SK-N-SH (cell line): ENCODE data around the gene DCBLD1. TPM values are rescaled to one million over a fixed set of nuclear protein-coding genes. Genes with fewer than 3 reads are reported as not detected.

Source experiments
- CTCF ChIA-PET: fragments of 300-600, 350-600 bp; formaldehyde crosslinking; extraction: SDS; loops from one replicate; lab custom pipeline; 2021; lab: Yijun Ruan, JAX
- POLR2A ChIA-PET: fragments of 350-600 bp; sonication (Branson Sonifier 250); formaldehyde crosslinking; extraction: SDS; loops from one replicate; lab custom pipeline; 2020; ENCODE audit warnings: antibody characterized with exemption, inconsistent platforms; lab: Yijun Ruan, JAX
- DNase-seq: peaks from one replicate; pipeline ENCODE4 v3.0.0; 2012
- H2AFZ ChIP-seq: fragments of 200-600 bp; sonication (generic); 2 replicates; pipeline ENCODE4 v1.8.1; 2016; ENCODE audit warnings: antibody characterized with exemption, mild to moderate bottlenecking, low read depth
- H3F3A ChIP-seq: fragments of 200-600 bp; sonication (generic); replicated peaks from 2 replicates; pipeline ENCODE3; 2016; ENCODE audit warnings: antibody characterized with exemption, mild to moderate bottlenecking; ENCODE audit not compliant: insufficient read depth
- H3K27ac ChIP-seq, 2 experiments: fragments of 200-500 bp in 1 of 2; fragments of 200-600 bp in 1 of 2; sonication (Bioruptor generic) in 1 of 2; sonication (generic), shearing (Covaris generic) in 1 of 2; 2 replicates each; pipeline versions ENCODE4 v1.5.1 to v1.6.1; 2014 to 2016; ENCODE audit warnings: low read depth in 2 of 2, inconsistent platforms in 1 of 2, low read length in 1 of 2, mild to moderate bottlenecking in 1 of 2, mixed read lengths in 1 of 2
- H3K27me3 ChIP-seq: fragments of 200-600 bp; sonication (generic), shearing (Covaris generic); 2 replicates; pipeline ENCODE4 v1.6.1; 2016; ENCODE audit warnings: mixed run types; ENCODE audit not compliant: insufficient read depth
- H3K36me3 ChIP-seq, 2 experiments: fragments of 200-500 bp in 1 of 2; fragments of 200-600 bp in 1 of 2; sonication (Bioruptor generic) in 1 of 2; sonication (generic) in 1 of 2; replicated peaks in 1 of 2; 2 replicates each; pipeline versions ENCODE3 to v1.5.1; 2014 to 2016; ENCODE audit warnings: low read length in 1 of 2, mild to moderate bottlenecking in 1 of 2; ENCODE audit not compliant: insufficient read depth in 2 of 2, control insufficient read depth in 1 of 2
- H3K4me1 ChIP-seq, 2 experiments: fragments of 200-500 bp in 1 of 2; fragments of 200-600 bp in 1 of 2; sonication (Bioruptor generic) in 1 of 2; sonication (generic), shearing (Covaris generic) in 1 of 2; 2 replicates each; pipeline versions ENCODE4 v1.5.1 to v1.6.1; 2014 to 2016; ENCODE audit warnings: low read depth in 1 of 2, low read length in 1 of 2, mixed run types in 1 of 2; ENCODE audit not compliant: insufficient read depth in 2 of 2, control insufficient read depth in 1 of 2
- H3K4me2 ChIP-seq: fragments of 200-600 bp; sonication (generic), shearing (Covaris generic); 2 replicates; pipeline ENCODE4 v1.6.1; 2017; ENCODE audit warnings: mixed run types
- H3K4me3 ChIP-seq, 2 experiments: fragments of 200-500 bp in 1 of 2; fragments of 200-600 bp in 1 of 2; sonication (Bioruptor generic) in 1 of 2; sonication (generic), shearing (Covaris generic) in 1 of 2; 2 replicates each; pipeline versions ENCODE4 v1.5.1 to v1.8.1; 2014 to 2016; ENCODE audit warnings: low read depth in 2 of 2, inconsistent platforms in 1 of 2, low read length in 1 of 2, mild to moderate bottlenecking in 1 of 2, mixed read lengths in 1 of 2, moderate library complexity in 1 of 2
- H3K79me2 ChIP-seq: fragments of 200-600 bp; sonication (generic); 2 replicates; pipeline ENCODE4 v1.8.1; 2017; ENCODE audit warnings: mild to moderate bottlenecking; ENCODE audit not compliant: insufficient read depth
- H3K9ac ChIP-seq: fragments of 200-600 bp; sonication (generic); 2 replicates; pipeline ENCODE4 v1.6.1; 2017; ENCODE audit warnings: mixed run types
- H3K9me2 ChIP-seq: fragments of 200-600 bp; sonication (generic); 2 replicates; pipeline ENCODE4 v1.6.1; 2017; ENCODE audit warnings: mixed run types
- H3K9me3 ChIP-seq: fragments of 200-600 bp; sonication (generic); 2 replicates; pipeline ENCODE4 v1.6.1; 2017; ENCODE audit warnings: mixed run types, mild to moderate bottlenecking, moderate library complexity
- H4K20me1 ChIP-seq: fragments of 200-600 bp; sonication (generic); 2 replicates; pipeline ENCODE4 v1.6.1; 2017; ENCODE audit warnings: mild to moderate bottlenecking, mixed run types; ENCODE audit not compliant: insufficient read depth
- ELF1 ChIP-seq: IDR thresholded peaks from 2 replicates; pipeline ENCODE4 v1.4.0; 2012
- EP300 ChIP-seq, 2 experiments: IDR thresholded peaks; 2 replicates each; pipeline versions ENCODE4 v1.4.0 to v1.6.1; 2012; ENCODE audit warnings: borderline replicate concordance in 1 of 2, low read depth in 1 of 2, low read length in 1 of 2
- EZH2phosphoT487 ChIP-seq: fragments of 200-600 bp; sonication (generic); IDR thresholded peaks from 2 replicates; pipeline ENCODE4 v1.6.1; 2017; ENCODE audit warnings: low read depth, mixed run types, mild to moderate bottlenecking, antibody characterized with exemption, moderate library complexity, borderline replicate concordance
- FOSL2 ChIP-seq: IDR thresholded peaks from 2 replicates; pipeline ENCODE4 v1.4.0; 2012; ENCODE audit warnings: low read depth, mild to moderate bottlenecking, moderate library complexity, borderline replicate concordance
- FOXJ3 ChIP-seq: sonication (generic); formaldehyde crosslinking; IDR thresholded peaks from 2 replicates; pipeline ENCODE4 v1.5.1; 2020; ENCODE audit warnings: mild to moderate bottlenecking, missing genetic modification reagents
- FOXM1 ChIP-seq: IDR thresholded peaks from 2 replicates; pipeline ENCODE4 v1.4.0; 2012; ENCODE audit warnings: low read depth, mild to moderate bottlenecking
- GABPA ChIP-seq: IDR thresholded peaks from 2 replicates; pipeline ENCODE4 v1.4.0; 2012; ENCODE audit warnings: low read depth, mild to moderate bottlenecking
- GATA2 ChIP-seq: sonication (generic); formaldehyde crosslinking; IDR thresholded peaks from 2 replicates; pipeline ENCODE4 v1.5.0; 2020; ENCODE audit warnings: mild to moderate bottlenecking, missing genetic modification reagents
- JUND ChIP-seq: IDR thresholded peaks from 2 replicates; pipeline ENCODE4 v1.4.0; 2012
- MEF2A ChIP-seq: IDR thresholded peaks from 2 replicates; pipeline ENCODE4 v1.4.0; 2012; ENCODE audit warnings: low read depth, borderline replicate concordance
- MXI1 ChIP-seq: IDR thresholded peaks from 2 replicates; pipeline ENCODE4 v1.6.1; 2012; ENCODE audit warnings: mild to moderate bottlenecking, low read depth, low read length, improper control_type of control experiment
- NRF1 ChIP-seq: IDR thresholded peaks from 2 replicates; pipeline ENCODE4 v1.6.1; 2012; ENCODE audit warnings: low read depth, mild to moderate bottlenecking, low read length
- POLR2AphosphoS5 ChIP-seq: IDR thresholded peaks from 2 replicates; pipeline ENCODE4 v1.6.1; 2012; ENCODE audit warnings: low read depth, low read length
- RAD21 ChIP-seq: IDR thresholded peaks from 2 replicates; pipeline ENCODE4 v1.6.1; 2012; ENCODE audit warnings: mild to moderate bottlenecking, low read length
- RFX5 ChIP-seq: IDR thresholded peaks from 2 replicates; pipeline ENCODE4 v1.6.1; 2012; ENCODE audit warnings: mild to moderate bottlenecking, improper control_type of control experiment, low read length
- RXRA ChIP-seq: IDR thresholded peaks from 2 replicates; pipeline ENCODE4 v1.4.0; 2012; ENCODE audit warnings: low read depth, mild to moderate bottlenecking, borderline replicate concordance
- SIN3A ChIP-seq: IDR thresholded peaks from 2 replicates; pipeline ENCODE4 v1.6.1; 2012; ENCODE audit warnings: low read depth, mild to moderate bottlenecking, low read length, moderate library complexity, borderline replicate concordance
- TAF1 ChIP-seq: IDR thresholded peaks from 2 replicates; pipeline ENCODE4 v1.6.1; 2012; ENCODE audit warnings: low read depth, mild to moderate bottlenecking, low read length, moderate library complexity, borderline replicate concordance
- TCF12 ChIP-seq: IDR thresholded peaks from 2 replicates; pipeline ENCODE4 v1.4.0; 2012
- TEAD4 ChIP-seq: IDR thresholded peaks from 2 replicates; pipeline ENCODE4 v1.4.0; 2012; ENCODE audit warnings: mild to moderate bottlenecking, borderline replicate concordance; ENCODE audit not compliant: insufficient read depth
- YY1 ChIP-seq: IDR thresholded peaks from 2 replicates; pipeline ENCODE4 v1.4.0; 2012; ENCODE audit warnings: low read depth, mild to moderate bottlenecking
- WGBS: methylation state at CpG from one replicate; pipeline ENCODE4 v1.1.6; 2017; ENCODE audit warnings: low lambda C conversion rate; 5-methylcytosine and 5-hydroxymethylcytosine counted together
- polyA plus RNA-seq, 3 experiments: library from polyadenylated mRNA; depleted of rRNA; stranded (reverse); fragments of >200 nt; gene quantifications; 2 replicates each; pipeline ENCODE4 v1.2.3, GENCODE V29; 2012
- TF ChIP-seq, protein P1 (sequence below): fragments of 200-600 bp; sonication (generic); IDR thresholded peaks from 2 replicates; pipeline ENCODE4 v1.6.1; 2017; ENCODE audit warnings: antibody characterized with exemption, mild to moderate bottlenecking, moderate library complexity
- TF ChIP-seq, protein P2 (sequence below): fragments of 150-350 bp; IDR thresholded peaks from 2 replicates; pipeline ENCODE4 v1.6.1; 2016; ENCODE audit warnings: mild to moderate bottlenecking, low read depth, low read length
- TF ChIP-seq, protein P3 (sequence below): IDR thresholded peaks from 2 replicates; pipeline ENCODE4 v1.4.0; 2012; ENCODE audit warnings: low read depth
- TF ChIP-seq, protein P4 (sequence below): IDR thresholded peaks from 2 replicates; pipeline ENCODE4 v1.4.0; 2012; ENCODE audit warnings: low read depth, borderline replicate concordance
- TF ChIP-seq, protein P5 (sequence below): IDR thresholded peaks from 2 replicates; pipeline ENCODE4; 2012
- TF ChIP-seq, protein P6 (sequence below): IDR thresholded peaks from 2 replicates; pipeline ENCODE4 v1.6.1; 2012; ENCODE audit warnings: mild to moderate bottlenecking, low read depth, low read length, moderate library complexity

Gene DCBLD1
- polyA plus RNA-seq, 1 of the 3 experiments (the other 2 are of a cell fraction): 82.2 TPM

DNA sequence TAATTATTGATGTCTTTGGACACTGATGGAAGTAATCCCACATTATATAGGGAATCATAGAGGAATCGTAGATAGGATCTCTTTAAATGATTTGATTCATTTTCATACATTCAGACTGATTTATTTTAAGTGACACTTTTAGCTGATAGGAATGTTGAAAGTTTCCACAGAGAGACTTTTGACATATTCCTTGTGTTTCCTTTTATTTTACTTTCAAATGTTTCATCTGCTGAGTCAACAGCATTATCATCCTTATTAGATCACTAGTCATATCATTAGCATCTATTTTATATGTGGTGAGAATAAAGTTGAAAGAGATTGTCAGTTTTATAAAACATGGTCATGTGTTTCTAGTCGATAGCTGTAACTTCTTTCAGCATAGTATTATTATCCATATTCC is 13.4 kb downstream of the DCBLD1 start:
- WGBS: 4% methylated on average over 2 of the region's 2 CpGs
- Histone ChIP-seq H3K9me2 (no peaks in the 10 kb centered on the region), H2AFZ (no peak overlapping the region), H3K36me3 (peaks cover 0 to 3% of the 10 kb centered on the region in 2 experiments), H3K4me1 (peaks cover 0 to 51% of the 10 kb centered on the region in 2 experiments; a peak in 3 of 4 replicates), H3K4me3 (no peak overlapping the region), H3K9ac (peak overlapping the region; percentile 47; the same call in 1 of the 2 replicates), H3K27me3 (no peaks in the 10 kb centered on the region), H3K27ac (peak overlapping the region; percentile 87 to 97), H3F3A (peaks cover 86% of the 10 kb centered on the region), H3K4me2 (peak overlapping the region; percentile 64; the same call in 1 of the 2 replicates), H3K79me2 (peaks cover 90% of the 10 kb centered on the region), H4K20me1 (no peaks in the 10 kb centered on the region), H3K9me3 (no peaks in the 10 kb centered on the region)
- ChIA-PET CTCF (interaction anchor here (1.0 kb wide), 1 partner anchor 60 kb away, joined by 3 read pairs; no protein-coding TSS in a partner anchor), POLR2A (no interaction called here)
- DNase-seq: no peak
- TF ChIP-seq RFX5 (no peak), YY1 (0 out of 2 replicates have a peak, but pooled peaks have one; percentile 14), GABPA (peak; percentile 28; the same call in 1 of the 2 replicates), TAF1 (no peak), RAD21 (no peak), FOSL2 (peak; percentile 88), MEF2A (peak; percentile 82), EZH2phosphoT487 (no peak), FOXJ3 (no peak), NRF1 (no peak), TEAD4 (peak; percentile 98), EP300 (IDR thresholded peaks at IDR 0.05; ENCODE audit: borderline replicate concordance in 1 of 2, low read depth in 1 of 2, low read length in 1 of 2) (peak; percentile 64 to 99), SIN3A (no peak), ELF1 (no peak), GATA2 (CRISPR knock-in tag) (no peak), RXRA (peak; percentile 63), FOXM1 (peak; percentile 97), POLR2AphosphoS5 (peak; percentile 63; the same call in 1 of the 2 replicates), TCF12 (peak; percentile 99), MXI1 (no peak), JUND (peak; percentile 98)
- TF ChIP-seq, protein P1, sequence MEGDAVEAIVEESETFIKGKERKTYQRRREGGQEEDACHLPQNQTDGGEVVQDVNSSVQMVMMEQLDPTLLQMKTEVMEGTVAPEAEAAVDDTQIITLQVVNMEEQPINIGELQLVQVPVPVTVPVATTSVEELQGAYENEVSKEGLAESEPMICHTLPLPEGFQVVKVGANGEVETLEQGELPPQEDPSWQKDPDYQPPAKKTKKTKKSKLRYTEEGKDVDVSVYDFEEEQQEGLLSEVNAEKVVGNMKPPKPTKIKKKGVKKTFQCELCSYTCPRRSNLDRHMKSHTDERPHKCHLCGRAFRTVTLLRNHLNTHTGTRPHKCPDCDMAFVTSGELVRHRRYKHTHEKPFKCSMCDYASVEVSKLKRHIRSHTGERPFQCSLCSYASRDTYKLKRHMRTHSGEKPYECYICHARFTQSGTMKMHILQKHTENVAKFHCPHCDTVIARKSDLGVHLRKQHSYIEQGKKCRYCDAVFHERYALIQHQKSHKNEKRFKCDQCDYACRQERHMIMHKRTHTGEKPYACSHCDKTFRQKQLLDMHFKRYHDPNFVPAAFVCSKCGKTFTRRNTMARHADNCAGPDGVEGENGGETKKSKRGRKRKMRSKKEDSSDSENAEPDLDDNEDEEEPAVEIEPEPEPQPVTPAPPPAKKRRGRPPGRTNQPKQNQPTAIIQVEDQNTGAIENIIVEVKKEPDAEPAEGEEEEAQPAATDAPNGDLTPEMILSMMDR: no peak
- TF ChIP-seq, protein P2, sequence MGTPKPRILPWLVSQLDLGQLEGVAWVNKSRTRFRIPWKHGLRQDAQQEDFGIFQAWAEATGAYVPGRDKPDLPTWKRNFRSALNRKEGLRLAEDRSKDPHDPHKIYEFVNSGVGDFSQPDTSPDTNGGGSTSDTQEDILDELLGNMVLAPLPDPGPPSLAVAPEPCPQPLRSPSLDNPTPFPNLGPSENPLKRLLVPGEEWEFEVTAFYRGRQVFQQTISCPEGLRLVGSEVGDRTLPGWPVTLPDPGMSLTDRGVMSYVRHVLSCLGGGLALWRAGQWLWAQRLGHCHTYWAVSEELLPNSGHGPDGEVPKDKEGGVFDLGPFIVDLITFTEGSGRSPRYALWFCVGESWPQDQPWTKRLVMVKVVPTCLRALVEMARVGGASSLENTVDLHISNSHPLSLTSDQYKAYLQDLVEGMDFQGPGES: no peak
- TF ChIP-seq, protein P3, sequence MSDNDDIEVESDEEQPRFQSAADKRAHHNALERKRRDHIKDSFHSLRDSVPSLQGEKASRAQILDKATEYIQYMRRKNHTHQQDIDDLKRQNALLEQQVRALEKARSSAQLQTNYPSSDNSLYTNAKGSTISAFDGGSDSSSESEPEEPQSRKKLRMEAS: peak; percentile 44; the same call in 1 of the 2 replicates
- TF ChIP-seq, protein P4, sequence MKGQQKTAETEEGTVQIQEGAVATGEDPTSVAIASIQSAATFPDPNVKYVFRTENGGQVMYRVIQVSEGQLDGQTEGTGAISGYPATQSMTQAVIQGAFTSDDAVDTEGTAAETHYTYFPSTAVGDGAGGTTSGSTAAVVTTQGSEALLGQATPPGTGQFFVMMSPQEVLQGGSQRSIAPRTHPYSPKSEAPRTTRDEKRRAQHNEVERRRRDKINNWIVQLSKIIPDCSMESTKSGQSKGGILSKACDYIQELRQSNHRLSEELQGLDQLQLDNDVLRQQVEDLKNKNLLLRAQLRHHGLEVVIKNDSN: no peak
- TF ChIP-seq, protein P5, sequence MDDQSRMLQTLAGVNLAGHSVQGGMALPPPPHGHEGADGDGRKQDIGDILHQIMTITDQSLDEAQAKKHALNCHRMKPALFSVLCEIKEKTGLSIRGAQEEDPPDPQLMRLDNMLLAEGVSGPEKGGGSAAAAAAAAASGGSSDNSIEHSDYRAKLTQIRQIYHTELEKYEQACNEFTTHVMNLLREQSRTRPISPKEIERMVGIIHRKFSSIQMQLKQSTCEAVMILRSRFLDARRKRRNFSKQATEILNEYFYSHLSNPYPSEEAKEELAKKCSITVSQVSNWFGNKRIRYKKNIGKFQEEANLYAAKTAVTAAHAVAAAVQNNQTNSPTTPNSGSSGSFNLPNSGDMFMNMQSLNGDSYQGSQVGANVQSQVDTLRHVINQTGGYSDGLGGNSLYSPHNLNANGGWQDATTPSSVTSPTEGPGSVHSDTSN: peak; percentile 99
- TF ChIP-seq, protein P6, sequence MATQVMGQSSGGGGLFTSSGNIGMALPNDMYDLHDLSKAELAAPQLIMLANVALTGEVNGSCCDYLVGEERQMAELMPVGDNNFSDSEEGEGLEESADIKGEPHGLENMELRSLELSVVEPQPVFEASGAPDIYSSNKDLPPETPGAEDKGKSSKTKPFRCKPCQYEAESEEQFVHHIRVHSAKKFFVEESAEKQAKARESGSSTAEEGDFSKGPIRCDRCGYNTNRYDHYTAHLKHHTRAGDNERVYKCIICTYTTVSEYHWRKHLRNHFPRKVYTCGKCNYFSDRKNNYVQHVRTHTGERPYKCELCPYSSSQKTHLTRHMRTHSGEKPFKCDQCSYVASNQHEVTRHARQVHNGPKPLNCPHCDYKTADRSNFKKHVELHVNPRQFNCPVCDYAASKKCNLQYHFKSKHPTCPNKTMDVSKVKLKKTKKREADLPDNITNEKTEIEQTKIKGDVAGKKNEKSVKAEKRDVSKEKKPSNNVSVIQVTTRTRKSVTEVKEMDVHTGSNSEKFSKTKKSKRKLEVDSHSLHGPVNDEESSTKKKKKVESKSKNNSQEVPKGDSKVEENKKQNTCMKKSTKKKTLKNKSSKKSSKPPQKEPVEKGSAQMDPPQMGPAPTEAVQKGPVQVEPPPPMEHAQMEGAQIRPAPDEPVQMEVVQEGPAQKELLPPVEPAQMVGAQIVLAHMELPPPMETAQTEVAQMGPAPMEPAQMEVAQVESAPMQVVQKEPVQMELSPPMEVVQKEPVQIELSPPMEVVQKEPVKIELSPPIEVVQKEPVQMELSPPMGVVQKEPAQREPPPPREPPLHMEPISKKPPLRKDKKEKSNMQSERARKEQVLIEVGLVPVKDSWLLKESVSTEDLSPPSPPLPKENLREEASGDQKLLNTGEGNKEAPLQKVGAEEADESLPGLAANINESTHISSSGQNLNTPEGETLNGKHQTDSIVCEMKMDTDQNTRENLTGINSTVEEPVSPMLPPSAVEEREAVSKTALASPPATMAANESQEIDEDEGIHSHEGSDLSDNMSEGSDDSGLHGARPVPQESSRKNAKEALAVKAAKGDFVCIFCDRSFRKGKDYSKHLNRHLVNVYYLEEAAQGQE: no peak
